Type B pancreatic cell (in vitro differentiated cells): ENCODE data around the gene ZBTB20. TPM values are rescaled to one million over a fixed set of nuclear protein-coding genes. Genes with fewer than 3 reads are reported as not detected.

ENCODE experiments used
- DNase-seq: peaks from one replicate; pipeline ENCODE4 v3.0.0; 2021; ENCODE audit warnings: mixed read lengths; ENCODE audit not compliant: unreplicated experiment; ENCODE audit errors: extremely low spot score
- H3K27ac Mint-ChIP-seq: 2 replicates; pipeline ENCODE4 v1.8.0; 2021; ENCODE audit warnings: mild to moderate bottlenecking, mixed read lengths
- H3K27me3 Mint-ChIP-seq: 2 replicates; pipeline ENCODE4 v1.8.0; 2021; ENCODE audit warnings: mixed read lengths
- H3K36me3 Mint-ChIP-seq: 2 replicates; pipeline ENCODE4 v1.8.0; 2021; ENCODE audit warnings: mixed read lengths
- H3K4me1 Mint-ChIP-seq: one replicate; pipeline ENCODE4 v1.8.0; 2021; ENCODE audit warnings: mixed read lengths; ENCODE audit not compliant: unreplicated experiment
- H3K4me3 Mint-ChIP-seq: 2 replicates; pipeline ENCODE4 v1.8.0; 2021; ENCODE audit warnings: mild to moderate bottlenecking, mixed read lengths
- H3K9me3 Mint-ChIP-seq: 2 replicates; pipeline ENCODE4 v1.8.0; 2021; ENCODE audit warnings: mixed read lengths
- CTCF ChIP-seq: fragments of 200-600 bp; sonication (generic); conservative IDR thresholded peaks from 2 replicates; pipeline ENCODE4 v1.5.0; 2021; ENCODE audit warnings: antibody characterized with exemption, mild to moderate bottlenecking
- total RNA-seq: library from RNA; stranded (reverse); gene quantifications from 2 replicates; pipeline ENCODE4 v1.2.1, GENCODE V29; 2021; ENCODE audit warnings: low replicate concordance

Gene ZBTB20
- total RNA-seq, 1 donor from 2014 or later: 14.4 TPM

GRCh38 chr3:114331007-114331406, 816.1 kb downstream of the ZBTB20 start:
- Mint-ChIP-seq H3K9me3 (peaks cover 9% of the 10 kb centered on the region), H3K27ac (no peak overlapping the region), H3K36me3 (peaks cover 10% of the 10 kb centered on the region), H3K4me1 (no peaks in the 10 kb centered on the region), H3K4me3 (no peak overlapping the region), H3K27me3 (no peaks in the 10 kb centered on the region)
- TF ChIP-seq CTCF: no peak
- no peak for DNase-seq

- H3K9me3 Mint-ChIP-seq: peaks cover 9% of the 10 kb centered on the region
- no peak for DNase-seq
- H3K4me3 Mint-ChIP-seq: no peak overlapping the region
- H3K27me3 Mint-ChIP-seq: no peaks in the 10 kb centered on the region
- TF ChIP-seq CTCF: no peak
- peaks cover 10% of the 10 kb centered on the region for H3K36me3 Mint-ChIP-seq
- peaks cover 3% of the 10 kb centered on the region for H3K4me1 Mint-ChIP-seq
- no peak overlapping the region for H3K27ac Mint-ChIP-seq
Measured at GRCh38 chr3:114329823-114330222, 817.3 kb downstream of the ZBTB20 start.

GRCh38 chr3:114328345-114328744, 818.7 kb downstream of the ZBTB20 start:
- no peaks in the 10 kb centered on the region for H3K27me3 Mint-ChIP-seq
- H3K27ac Mint-ChIP-seq: no peak overlapping the region
- TF ChIP-seq CTCF: no peak
- peaks cover 10% of the 10 kb centered on the region for H3K36me3 Mint-ChIP-seq
- peaks cover 16% of the 10 kb centered on the region for H3K4me1 Mint-ChIP-seq
- DNase-seq: no peak
- peaks cover 9% of the 10 kb centered on the region for H3K9me3 Mint-ChIP-seq
- H3K4me3 Mint-ChIP-seq: no peak overlapping the region

- H3K27me3 Mint-ChIP-seq: no peaks in the 10 kb centered on the region
- peaks cover 8% of the 10 kb centered on the region for H3K9me3 Mint-ChIP-seq
- no peak overlapping the region for H3K4me3 Mint-ChIP-seq
- peaks cover 10% of the 10 kb centered on the region for H3K36me3 Mint-ChIP-seq
- no peak overlapping the region for H3K27ac Mint-ChIP-seq
- peaks cover 16% of the 10 kb centered on the region for H3K4me1 Mint-ChIP-seq
- no peak for DNase-seq
- TF ChIP-seq CTCF: no peak
Measured at GRCh38 chr3:114327665-114328064, 819.4 kb downstream of the ZBTB20 start.

- H3K4me1 Mint-ChIP-seq: peaks cover 16% of the 10 kb centered on the region
- no peak overlapping the region for H3K4me3 Mint-ChIP-seq
- H3K9me3 Mint-ChIP-seq: no peaks in the 10 kb centered on the region
- no peaks in the 10 kb centered on the region for H3K27me3 Mint-ChIP-seq
- TF ChIP-seq CTCF: no peak
- DNase-seq: no peak
- H3K27ac Mint-ChIP-seq: no peak overlapping the region
- no peaks in the 10 kb centered on the region for H3K36me3 Mint-ChIP-seq
Measured at GRCh38 chr3:114323546-114324254, 823.4 kb downstream of the ZBTB20 start.
